Omental fat pad (tissue), 4 donors: Measurements from ENCODE around the gene ATAD1. TPM values are rescaled to one million over a fixed set of nuclear protein-coding genes. Genes with fewer than 3 reads are reported as not detected.
"Not testable (repeated sequence)": the region's sequence is repeated elsewhere in the genome, so short reads cannot be mapped to it uniquely, and the experiment has no call there.

Experiments used
- ATAC-seq: fragments of 150-250 bp; one replicate; pipeline ENCODE4 v1.9.1; 2016; ENCODE audit warnings: mild to moderate bottlenecking, moderate library complexity; ENCODE audit not compliant: low FRiP score
- DNase-seq: peaks from one replicate; pipeline ENCODE4 v3.0.0-alpha.2; 2019; ENCODE audit warnings: low spot score
- CTCF ChIP-seq, 3 donors: fragments of 450-650 bp; IDR thresholded peaks; one replicate each; pipeline ENCODE4 v1.5.1; 2016 to 2017; ENCODE audit warnings: antibody characterized with exemption in 3 of 3, mild to moderate bottlenecking in 3 of 3, moderate library complexity in 2 of 3
- total RNA-seq, 4 donors: library from RNA; depleted of rRNA; stranded (reverse); fragments of >200 nt; gene quantifications; one replicate each; pipeline ENCODE4 v1.1.0, GENCODE V29; 2016

ATAD1 gene
- total RNA-seq, 4 donors from 2014 or later, result 29.4 to 34.2 (median 31.5) TPM

DNA sequence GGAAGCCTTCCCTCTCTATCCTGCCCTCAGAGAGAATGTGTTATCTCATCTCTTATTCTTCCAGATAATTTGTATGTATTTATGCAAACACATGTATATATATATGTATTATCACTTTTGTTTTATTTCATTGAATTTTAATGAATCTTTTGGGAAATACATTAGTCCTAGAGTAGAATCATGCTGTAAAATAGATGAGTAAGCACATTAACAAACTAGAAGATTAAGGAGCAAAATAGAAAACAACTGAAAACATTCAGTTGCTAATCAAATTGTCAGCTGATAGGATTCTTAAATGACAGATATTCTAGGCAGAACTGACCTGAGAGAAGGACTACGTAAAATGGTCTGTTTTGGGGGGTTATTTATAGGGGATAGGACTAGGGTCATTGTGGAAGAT is 34.1 kb upstream of the ATAD1 start:
- no peak for TF ChIP-seq CTCF (IDR thresholded peaks at IDR 0.05)
- ATAC-seq (no peak), DNase-seq (no peak)

GRCh38 chr10:87850742-87851205 is 32.7 kb upstream of the ATAD1 start:
- no peak for DNase-seq
- peak; percentile 57 for ATAC-seq
- TF ChIP-seq CTCF (IDR thresholded peaks at IDR 0.05), result peak in 1 of 3 donors; percentile 15

GRCh38 chr10:87849001-87849400 is 31.0 kb upstream of the ATAD1 start:
- no peak for TF ChIP-seq CTCF (IDR thresholded peaks at IDR 0.05)
- no peak for ATAC-seq
- DNase-seq, result no peak

DNA sequence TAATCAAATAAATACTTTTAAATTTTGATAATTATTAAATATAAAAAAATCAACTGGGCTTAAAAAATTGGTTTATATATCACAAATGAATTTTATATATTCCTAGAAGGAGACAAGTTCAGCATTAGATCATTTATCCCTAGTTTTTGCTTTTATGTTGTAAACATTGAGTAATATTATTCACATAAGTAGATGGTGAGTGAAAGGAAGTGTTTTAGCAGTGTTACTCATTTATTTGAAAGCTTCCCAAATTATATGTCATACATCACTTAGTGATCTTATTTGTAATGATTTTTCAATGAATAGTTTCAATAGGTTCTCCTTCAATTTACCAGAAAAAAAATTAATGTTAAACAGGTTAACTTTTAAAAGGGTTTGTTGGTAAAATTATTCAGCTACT is 29.5 kb upstream of the ATAD1 start:
- no peak for ATAC-seq
- TF ChIP-seq CTCF (IDR thresholded peaks at IDR 0.05), result no peak

GRCh38 chr10:87846711-87847110 is 28.7 kb upstream of the ATAD1 start:
- ATAC-seq, result not testable (repeated sequence)

More for the DNA sequence above, 29.5 kb upstream of the ATAD1 start:
- DNase-seq, result no peak

GRCh38 chr10:87846023-87846422 is 28.0 kb upstream of the ATAD1 start:
- ATAC-seq (no peak), DNase-seq (no peak)
- no peak for TF ChIP-seq CTCF (IDR thresholded peaks at IDR 0.05)

More at GRCh38 chr10:87846711-87847110, 28.7 kb upstream of the ATAD1 start:
- not testable (repeated sequence) for DNase-seq

GRCh38 chr10:87845624-87845998 is 27.6 kb upstream of the ATAD1 start:
- no peak for TF ChIP-seq CTCF (IDR thresholded peaks at IDR 0.05)
- no peak for DNase-seq
- ATAC-seq, result no peak
